Immature natural killer cell (primary cell): ENCODE data around the gene SLU7. TPM values are rescaled to one million over a fixed set of nuclear protein-coding genes. Genes with fewer than 3 reads are reported as not detected.

Source experiments
- polyA plus RNA-seq, 3 donors: library from polyadenylated mRNA; unstranded; fragments of 300-500 nt; fragmentation: Illumina TruSeq; gene quantifications; one replicate each; pipeline ENCODE4 v1.2.3, GENCODE V29; 2021

SLU7 gene
- polyA plus RNA-seq, 3 donors from 2014 or later, result 38.8 to 117 (median 71.0) TPM

Other genes starting within 250 kb of the SLU7 start
- not detected for gene FABP6, start 189.6 kb downstream of the SLU7 start, polyA plus RNA-seq
- gene CCNJL, start 106.5 kb downstream of the SLU7 start, polyA plus RNA-seq, result 10 to 100 TPM; 16.3 to 29.7 (median 26.7) TPM
- not detected for gene C1QTNF2, start 48.5 kb downstream of the SLU7 start, polyA plus RNA-seq
- gene FAM200C, start 19.0 kb downstream of the SLU7 start, polyA plus RNA-seq, result under 1 TPM in 2 of 3 donors, not detected in 1; 0.36 to 0.48 TPM
- 10 to 100 TPM in 2 of 3 donors, 1 to 10 TPM in 1; 3.0 to 15.4 (median 12.1) TPM for gene PTTG1, start 2.8 kb upstream of the SLU7 start, polyA plus RNA-seq